Measurements from ENCODE around the gene CEACAM16. TPM values are rescaled to one million over a fixed set of nuclear protein-coding genes. Genes with fewer than 3 reads are reported as not detected.

Gene CEACAM16
- total RNA-seq, 1 donor from 2014 or later, result not detected

DNA sequence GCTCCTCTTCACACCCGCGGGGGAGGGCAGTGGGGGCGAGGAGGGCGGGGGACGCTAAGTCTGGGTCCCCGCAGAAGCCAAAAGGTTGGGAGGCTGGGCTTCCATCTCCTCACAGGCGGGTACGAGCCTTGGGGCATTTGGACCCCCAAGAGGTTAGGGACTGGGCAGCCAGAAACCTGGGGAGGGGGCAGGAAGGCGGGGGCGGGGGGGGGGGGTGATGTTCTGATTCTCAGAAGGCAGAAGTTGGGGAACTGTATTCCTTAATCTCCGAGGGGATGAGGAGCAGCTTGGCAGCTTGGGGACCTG lies 54.6 kb downstream of the CEACAM16 start:
- H3K9me3 Mint-ChIP-seq (ENCODE audit: low read depth), result no peaks in the 10 kb centered on the region
- H3K27me3 Mint-ChIP-seq, result peaks cover 63% of the 10 kb centered on the region
- H3K4me3 Mint-ChIP-seq (ENCODE audit: low read depth), result no peak overlapping the region
- no peak for DNase-seq (ENCODE audit: low spot score, unreplicated experiment)
- H3K36me3 Mint-ChIP-seq (ENCODE audit: insufficient read depth), result no peaks in the 10 kb centered on the region
- peaks cover 18% of the 10 kb centered on the region for H3K4me1 Mint-ChIP-seq (ENCODE audit: low read depth)
- TF ChIP-seq CTCF (IDR thresholded peaks at IDR 0.05; ENCODE audit: unreplicated experiment), result no peak
- H3K27ac Mint-ChIP-seq, result no peak overlapping the region

DNA sequence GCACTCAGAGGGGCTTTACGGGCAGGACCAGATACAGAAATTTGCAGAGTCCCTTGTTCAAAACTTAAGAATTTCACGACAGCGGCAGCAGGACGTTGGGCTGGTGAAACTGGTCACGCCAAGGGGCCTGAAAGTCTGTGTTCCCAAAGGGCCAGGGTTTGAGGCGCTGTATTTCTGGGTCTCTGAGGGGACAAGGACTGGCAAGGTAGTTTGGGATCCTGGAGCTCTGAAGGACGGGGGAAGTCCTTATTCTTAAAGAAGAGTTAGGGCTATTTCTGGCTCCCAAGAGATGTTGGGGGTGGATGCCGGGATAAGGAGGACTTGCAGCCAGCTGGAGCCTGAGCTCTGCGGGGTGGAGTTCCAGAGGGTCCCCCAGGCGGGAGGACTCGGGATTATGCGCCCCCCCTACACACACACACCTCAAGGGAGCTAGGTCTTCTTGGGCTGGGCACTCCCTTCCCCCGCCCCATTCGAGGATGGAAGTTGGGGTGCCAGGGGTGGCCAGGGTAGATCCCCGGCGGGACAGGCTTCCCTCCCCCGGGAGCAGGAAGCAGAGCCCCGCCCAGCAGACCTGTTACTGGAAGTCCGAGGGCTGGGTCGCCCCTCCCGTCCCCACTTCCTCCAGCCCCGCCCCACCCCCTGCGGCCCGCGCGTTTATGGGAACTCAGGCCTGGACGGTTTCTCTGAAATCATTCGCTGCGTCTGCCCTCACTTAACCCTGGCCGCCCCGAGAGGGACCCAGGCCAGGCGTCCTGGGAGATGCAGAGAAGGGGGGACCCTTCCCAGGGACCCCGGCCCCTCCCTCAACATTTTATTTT lies 55.2 kb downstream of the CEACAM16 start:
- Mint-ChIP-seq H3K9me3 (ENCODE audit: low read depth) (no peaks in the 10 kb centered on the region), H3K4me1 (ENCODE audit: low read depth) (peaks cover 18% of the 10 kb centered on the region), H3K36me3 (ENCODE audit: insufficient read depth) (no peaks in the 10 kb centered on the region), H3K27ac (no peak overlapping the region), H3K27me3 (peaks cover 61% of the 10 kb centered on the region), H3K4me3 (ENCODE audit: low read depth) (peak overlapping the region; percentile 37)
- no peak for TF ChIP-seq CTCF (IDR thresholded peaks at IDR 0.05; ENCODE audit: unreplicated experiment)
- no peak for DNase-seq (ENCODE audit: low spot score, unreplicated experiment)

DNA sequence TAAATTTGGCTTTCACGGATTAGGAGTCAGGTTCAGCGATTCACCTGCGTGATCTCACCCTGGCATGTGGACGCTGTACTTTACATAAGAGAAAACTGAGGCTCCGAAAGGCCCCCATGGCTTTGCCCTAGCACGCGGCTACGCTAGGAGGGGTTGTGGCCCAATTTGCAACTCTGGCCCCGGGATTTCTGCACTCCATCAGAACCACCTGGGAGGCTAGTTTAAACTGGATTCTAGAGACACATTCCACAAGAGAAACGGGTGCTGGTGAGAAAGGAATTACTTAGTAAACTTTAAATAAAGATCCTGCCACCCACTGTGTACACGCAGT lies 55.8 kb downstream of the CEACAM16 start:
- Mint-ChIP-seq H3K27ac (no peak overlapping the region), H3K36me3 (ENCODE audit: insufficient read depth) (no peaks in the 10 kb centered on the region), H3K27me3 (peaks cover 56% of the 10 kb centered on the region), H3K4me3 (ENCODE audit: low read depth) (peak overlapping the region; percentile 29), H3K4me1 (ENCODE audit: low read depth) (peaks cover 18% of the 10 kb centered on the region), H3K9me3 (ENCODE audit: low read depth) (no peaks in the 10 kb centered on the region)
- no peak for TF ChIP-seq CTCF (IDR thresholded peaks at IDR 0.05; ENCODE audit: unreplicated experiment)
- DNase-seq (ENCODE audit: low spot score, unreplicated experiment), result no peak

GRCh38 chr19:44755219-44755618 lies 56.3 kb downstream of the CEACAM16 start:
- Mint-ChIP-seq H3K4me3 (ENCODE audit: low read depth) (no peak overlapping the region), H3K27me3 (peaks cover 54% of the 10 kb centered on the region), H3K36me3 (ENCODE audit: insufficient read depth) (no peaks in the 10 kb centered on the region), H3K9me3 (ENCODE audit: low read depth) (no peaks in the 10 kb centered on the region), H3K4me1 (ENCODE audit: low read depth) (peaks cover 18% of the 10 kb centered on the region), H3K27ac (no peak overlapping the region)
- no peak for DNase-seq (ENCODE audit: low spot score, unreplicated experiment)
- TF ChIP-seq CTCF (IDR thresholded peaks at IDR 0.05; ENCODE audit: unreplicated experiment), result no peak

- no peak for TF ChIP-seq CTCF (IDR thresholded peaks at IDR 0.05; ENCODE audit: unreplicated experiment)
- no peak for DNase-seq (ENCODE audit: low spot score, unreplicated experiment)
- Mint-ChIP-seq H3K9me3 (ENCODE audit: low read depth) (no peaks in the 10 kb centered on the region), H3K27me3 (peaks cover 48% of the 10 kb centered on the region), H3K4me1 (ENCODE audit: low read depth) (peaks cover 18% of the 10 kb centered on the region), H3K4me3 (ENCODE audit: low read depth) (no peak overlapping the region), H3K27ac (no peak overlapping the region), H3K36me3 (ENCODE audit: insufficient read depth) (no peaks in the 10 kb centered on the region)
Measured at GRCh38 chr19:44756089-44756562, 57.2 kb downstream of the CEACAM16 start.
